Ureter (tissue), 1 donor: ENCODE data around the gene ZNF687. TPM values are rescaled to one million over a fixed set of nuclear protein-coding genes. Genes with fewer than 3 reads are reported as not detected.

Experiments used
- DNase-seq: peaks from one replicate; pipeline ENCODE4 v3.0.0-alpha.2; 2020; ENCODE audit warnings: low spot score
- total RNA-seq: library from RNA; stranded (reverse); gene quantifications from one replicate; pipeline ENCODE4 v1.2.4, GENCODE V29; 2023
- donor health status: DM: yes; HTN: yes; CAD: no.

Gene ZNF687
- total RNA-seq, 1 donor from 2014 or later, result 27.8 TPM

DNA sequence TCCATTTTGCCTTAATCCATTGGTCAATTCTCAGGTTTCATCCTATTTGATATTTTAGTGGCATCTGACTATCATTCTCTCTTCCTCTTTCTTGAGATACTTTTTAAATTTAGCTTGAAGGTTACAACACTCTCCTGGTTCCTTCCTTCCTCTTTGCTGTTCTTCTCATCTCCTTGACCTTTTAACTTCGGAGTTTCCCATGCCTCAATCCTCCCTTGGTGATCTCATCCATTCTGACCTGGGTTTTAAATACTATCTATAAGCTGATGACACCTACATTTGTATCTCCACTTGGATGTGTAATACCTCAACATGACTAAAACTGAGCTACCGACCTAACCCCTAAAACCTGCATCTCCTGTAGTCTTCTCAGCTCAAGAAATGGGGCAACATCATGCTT, 4.8 kb upstream of the ZNF687 start:
- no peak for DNase-seq

DNA sequence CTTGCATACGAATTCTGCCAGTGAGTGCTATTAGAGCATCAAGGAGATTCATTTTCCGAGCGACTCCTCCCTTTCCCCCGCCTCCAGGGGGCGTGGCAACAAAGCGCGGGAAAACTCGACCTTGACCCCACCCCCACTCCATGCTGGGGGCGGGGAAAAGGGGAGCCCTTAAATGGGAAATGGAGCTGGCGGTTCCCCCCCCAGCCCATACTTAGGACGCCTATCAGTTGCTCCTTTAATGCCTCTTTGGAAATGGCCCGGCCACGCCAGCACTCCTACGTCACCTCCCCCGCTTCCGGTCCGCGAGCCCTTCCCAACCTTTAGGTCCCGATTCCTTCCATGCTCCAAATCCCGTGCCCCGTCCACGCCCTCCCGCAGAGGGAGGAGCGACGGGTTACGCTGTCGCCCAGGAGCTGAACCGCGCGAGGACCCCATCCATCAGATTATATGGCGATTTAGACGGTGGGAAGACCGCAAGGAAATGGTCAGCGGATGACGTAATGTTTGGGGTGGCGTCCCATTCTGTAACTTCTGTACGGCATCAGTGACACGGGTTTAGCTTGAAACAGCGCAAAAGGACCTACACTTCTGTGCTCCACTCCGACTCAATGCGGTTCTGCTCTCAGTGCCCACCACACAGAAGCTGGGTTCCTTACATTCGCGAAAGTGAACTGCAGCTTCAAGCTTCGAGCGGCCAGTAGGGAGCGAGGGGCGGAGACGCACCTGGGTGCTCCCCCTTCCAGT, 702 bp upstream of the ZNF687 start:
- DNase-seq, result peak; percentile 97

DNA sequence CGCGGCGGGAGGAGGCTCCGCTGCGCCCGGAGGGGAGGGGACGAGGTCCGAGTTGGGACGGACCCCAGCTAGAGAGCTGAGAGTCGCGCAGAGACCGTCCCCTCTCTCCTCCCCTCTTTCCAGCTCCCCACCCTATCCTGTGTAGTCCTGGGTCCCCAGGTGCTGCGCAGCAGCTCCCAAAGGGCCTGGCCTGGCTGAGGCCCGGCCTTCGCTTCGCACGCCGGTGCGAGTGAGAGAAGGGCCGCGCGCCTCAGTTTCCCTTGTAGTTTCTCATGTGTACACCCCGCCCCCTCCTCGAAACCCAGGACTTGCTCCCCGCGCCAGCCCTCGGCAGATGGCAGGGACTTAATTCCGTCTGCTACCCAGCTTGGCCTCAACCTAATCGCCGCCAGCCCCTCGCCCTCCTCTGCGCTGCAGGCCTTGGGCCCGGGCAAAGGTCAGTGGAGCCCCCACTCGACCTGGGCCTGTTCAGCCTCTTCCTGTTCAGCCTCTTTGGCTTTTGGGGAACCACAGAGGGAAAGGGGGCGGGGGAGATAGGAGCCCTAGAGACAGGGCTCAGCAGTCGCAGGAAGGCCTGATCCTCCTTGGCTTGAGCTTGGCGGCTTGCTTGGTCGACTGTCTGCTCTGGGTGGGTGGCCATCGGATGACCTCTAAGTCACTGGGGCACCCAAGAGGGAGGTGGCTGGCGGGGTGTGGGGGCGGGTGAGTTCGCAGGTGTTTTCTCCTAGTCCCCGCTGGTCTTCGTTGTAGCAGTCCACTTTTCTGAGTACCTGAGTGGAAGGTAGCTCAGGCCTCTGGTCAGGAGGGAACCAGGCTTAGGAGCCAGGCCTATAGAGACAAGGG, 1.0 kb downstream of the ZNF687 start:
- no peak for DNase-seq

DNA sequence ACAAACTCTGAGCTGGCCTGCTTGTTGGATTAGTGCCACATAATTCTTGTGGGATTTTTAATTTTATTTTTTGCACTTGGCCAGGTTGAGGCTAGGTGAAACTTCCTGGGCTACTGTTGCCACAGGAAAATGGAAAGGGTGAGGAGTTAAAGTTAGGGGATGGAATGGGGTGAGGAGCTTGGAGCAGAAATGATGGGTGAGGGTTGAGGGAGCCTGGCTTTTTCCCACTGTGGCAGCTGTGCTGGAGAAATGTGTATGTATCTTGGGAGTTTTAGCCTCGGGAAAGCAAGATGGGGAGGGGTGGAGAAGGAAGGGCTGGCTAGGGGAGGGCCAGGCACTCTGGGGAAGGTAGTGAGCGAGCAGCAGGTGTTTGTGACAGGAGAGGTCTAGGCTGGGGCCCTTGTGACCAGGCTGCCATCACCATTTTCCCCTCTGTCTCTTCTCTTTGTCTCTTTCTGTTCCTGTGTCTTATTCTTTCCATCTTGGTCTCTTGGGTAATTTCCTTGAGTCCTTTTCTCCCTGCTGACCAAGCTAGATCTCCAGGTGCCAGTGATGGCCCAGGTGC, 2.0 kb downstream of the ZNF687 start:
- DNase-seq, result no peak

DNA sequence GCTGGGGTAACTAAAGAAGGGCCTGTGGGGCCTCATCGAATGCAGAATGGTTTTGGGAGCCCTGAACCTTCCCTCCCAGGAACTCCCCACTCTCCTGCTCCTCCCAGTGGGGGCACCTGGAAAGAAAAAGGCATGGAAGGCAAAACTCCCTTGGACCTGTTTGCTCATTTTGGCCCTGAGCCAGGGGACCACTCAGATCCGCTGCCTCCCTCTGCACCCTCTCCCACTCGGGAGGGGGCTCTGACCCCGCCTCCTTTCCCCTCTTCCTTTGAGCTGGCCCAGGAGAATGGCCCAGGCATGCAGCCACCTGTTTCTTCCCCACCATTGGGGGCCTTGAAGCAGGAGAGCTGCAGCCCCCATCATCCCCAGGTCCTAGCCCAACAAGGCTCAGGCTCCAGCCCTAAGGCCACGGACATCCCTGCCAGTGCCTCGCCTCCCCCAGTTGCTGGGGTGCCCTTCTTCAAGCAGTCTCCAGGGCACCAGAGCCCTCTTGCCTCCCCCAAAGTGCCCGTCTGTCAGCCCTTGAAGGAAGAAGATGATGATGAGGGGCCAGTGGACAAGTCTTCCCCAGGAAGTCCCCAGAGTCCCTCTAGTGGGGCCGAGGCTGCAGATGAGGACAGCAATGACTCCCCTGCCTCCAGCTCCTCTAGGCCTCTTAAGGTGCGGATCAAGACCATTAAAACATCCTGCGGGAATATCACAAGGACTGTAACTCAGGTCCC, 4.7 kb downstream of the ZNF687 start:
- no peak for DNase-seq

DNA sequence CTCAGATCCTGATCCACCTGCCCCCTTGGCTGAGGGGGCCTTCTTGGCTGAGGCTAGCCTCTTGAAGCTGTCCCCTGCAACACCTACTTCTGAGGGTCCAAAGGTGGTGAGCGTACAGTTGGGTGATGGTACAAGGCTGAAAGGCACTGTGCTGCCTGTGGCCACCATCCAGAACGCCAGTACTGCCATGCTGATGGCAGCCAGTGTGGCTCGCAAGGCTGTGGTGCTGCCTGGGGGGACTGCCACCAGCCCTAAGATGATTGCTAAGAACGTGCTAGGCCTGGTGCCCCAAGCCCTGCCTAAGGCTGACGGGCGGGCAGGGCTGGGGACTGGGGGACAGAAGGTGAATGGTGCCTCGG, 5.2 kb downstream of the ZNF687 start:
- DNase-seq, result no peak

DNA sequence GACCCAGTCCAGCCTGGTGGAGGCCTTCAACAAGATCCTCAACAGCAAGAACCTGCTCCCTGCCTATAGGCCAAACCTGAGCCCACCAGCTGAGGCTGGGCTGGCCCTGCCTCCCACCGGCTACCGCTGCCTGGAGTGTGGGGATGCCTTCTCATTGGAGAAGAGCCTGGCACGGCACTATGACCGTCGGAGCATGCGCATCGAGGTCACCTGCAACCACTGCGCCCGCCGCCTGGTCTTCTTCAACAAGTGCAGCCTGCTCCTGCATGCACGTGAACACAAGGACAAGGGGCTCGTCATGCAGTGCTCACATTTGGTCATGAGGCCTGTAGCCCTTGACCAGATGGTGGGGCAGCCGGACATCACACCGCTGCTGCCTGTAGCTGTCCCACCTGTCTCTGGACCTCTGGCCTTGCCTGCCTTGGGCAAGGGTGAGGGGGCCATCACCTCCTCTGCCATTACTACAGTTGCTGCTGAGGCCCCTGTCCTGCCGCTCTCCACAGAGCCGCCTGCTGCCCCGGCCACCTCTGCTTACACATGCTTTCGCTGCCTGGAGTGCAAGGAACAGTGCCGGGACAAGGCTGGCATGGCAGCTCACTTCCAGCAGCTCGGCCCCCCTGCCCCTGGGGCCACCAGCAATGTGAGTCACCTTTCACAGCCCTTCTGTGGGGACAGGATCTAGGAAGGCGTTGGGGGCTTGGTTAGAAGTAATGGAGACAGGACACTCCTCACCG, 5.8 kb downstream of the ZNF687 start:
- no peak for DNase-seq

DNA sequence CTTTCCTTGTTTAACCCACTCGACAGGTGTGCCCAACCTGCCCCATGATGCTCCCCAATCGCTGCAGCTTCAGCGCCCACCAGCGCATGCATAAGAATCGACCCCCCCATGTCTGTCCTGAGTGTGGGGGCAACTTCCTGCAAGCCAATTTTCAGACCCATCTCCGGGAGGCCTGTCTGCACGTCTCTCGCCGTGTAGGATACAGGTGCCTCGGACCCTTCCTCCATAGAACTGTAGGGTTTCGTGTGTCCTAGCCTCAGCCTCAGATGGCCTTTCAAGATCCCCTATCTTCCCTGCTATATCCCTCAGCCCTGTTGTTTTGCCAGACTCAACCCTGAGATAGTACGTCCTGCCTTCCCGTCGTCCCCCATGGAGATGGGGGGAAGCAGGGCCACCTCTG, 6.4 kb downstream of the ZNF687 start:
- DNase-seq, result no peak

DNA sequence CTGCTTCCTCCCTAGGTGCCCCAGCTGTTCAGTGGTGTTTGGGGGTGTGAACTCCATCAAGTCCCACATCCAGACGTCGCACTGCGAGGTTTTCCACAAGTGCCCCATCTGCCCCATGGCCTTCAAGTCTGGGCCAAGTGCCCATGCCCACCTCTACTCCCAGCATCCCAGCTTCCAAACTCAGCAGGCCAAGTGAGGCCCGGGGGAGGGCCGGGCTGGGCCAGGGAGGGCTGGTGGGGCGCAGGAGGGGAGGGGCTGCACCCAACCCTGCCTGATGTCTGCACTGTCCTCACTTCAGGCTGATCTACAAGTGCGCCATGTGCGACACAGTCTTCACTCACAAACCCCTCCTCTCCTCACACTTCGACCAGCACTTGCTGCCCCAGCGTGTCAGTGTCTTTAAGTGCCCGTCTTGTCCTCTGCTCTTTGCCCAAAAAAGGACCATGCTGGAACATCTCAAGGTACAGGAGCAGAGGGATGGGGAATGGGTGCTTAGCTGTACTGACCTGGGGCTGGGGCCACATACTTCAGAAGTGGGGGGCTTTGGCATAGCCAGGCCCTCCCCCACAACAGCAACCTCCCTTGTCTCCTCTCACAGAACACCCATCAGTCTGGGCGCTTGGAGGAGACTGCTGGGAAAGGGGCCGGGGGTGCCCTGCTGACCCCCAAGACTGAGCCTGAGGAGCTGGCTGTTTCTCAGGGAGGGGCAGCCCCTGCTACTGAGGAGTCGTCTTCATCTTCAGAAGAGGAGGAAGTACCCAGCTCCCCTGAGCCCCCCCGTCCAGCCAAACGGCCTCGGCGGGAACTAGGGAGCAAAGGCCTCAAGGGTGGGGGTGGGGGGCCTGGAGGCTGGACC, 7.2 kb downstream of the ZNF687 start:
- DNase-seq, result no peak

DNA sequence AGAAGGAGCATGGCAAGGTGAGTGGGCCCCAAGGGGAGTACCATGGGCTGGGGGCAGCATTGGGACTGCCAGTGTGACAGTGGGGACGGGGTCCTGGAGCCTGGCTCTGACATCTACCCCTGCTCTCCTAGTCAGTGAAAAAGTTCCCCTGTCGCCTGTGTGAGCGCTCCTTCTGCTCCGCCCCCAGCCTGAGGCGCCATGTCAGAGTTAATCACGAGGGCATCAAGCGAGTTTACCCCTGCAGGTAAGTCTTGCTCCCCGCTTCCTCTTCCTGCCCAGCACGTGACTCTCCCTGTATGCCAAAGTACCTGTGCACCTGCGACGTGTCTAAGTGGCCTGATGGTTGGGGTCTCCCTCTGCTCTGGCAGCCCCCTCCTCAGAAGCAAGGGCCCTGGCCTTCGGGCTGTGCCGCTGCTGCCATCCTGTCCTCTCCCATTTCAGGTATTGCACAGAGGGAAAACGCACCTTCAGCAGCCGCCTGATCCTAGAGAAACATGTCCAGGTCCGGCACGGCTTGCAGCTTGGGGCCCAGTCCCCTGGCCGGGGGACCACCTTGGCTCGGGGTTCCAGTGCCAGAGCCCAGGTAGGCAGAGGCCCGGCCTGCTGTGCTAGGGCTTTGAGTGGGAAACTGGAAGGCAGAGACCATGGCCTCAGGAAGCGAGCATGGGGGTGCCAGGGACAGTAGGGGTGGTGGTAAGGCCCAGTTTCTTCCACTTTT, 8.1 kb downstream of the ZNF687 start:
- DNase-seq, result no peak

DNA sequence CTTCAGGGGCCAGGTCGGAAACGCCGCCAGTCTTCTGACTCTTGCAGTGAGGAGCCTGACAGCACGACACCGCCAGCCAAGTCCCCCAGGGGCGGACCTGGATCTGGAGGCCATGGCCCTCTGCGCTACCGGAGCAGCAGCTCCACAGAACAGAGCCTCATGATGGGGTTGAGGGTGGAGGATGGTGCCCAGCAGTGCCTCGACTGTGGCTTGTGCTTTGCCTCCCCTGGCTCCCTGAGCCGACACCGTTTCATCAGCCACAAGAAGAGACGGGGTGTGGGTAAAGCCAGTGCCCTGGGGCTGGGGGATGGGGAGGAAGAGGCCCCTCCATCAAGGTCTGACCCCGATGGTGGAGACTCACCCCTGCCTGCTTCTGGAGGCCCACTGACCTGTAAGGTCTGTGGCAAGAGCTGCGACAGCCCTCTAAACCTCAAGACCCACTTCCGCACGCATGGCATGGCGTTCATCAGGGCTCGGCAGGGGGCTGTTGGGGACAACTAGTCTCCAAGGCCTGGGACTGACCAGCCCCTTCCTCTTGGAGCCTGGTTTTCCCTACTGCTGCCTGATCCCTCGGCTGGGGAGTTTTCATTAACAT, 8.7 kb downstream of the ZNF687 start:
- no peak for DNase-seq

DNA sequence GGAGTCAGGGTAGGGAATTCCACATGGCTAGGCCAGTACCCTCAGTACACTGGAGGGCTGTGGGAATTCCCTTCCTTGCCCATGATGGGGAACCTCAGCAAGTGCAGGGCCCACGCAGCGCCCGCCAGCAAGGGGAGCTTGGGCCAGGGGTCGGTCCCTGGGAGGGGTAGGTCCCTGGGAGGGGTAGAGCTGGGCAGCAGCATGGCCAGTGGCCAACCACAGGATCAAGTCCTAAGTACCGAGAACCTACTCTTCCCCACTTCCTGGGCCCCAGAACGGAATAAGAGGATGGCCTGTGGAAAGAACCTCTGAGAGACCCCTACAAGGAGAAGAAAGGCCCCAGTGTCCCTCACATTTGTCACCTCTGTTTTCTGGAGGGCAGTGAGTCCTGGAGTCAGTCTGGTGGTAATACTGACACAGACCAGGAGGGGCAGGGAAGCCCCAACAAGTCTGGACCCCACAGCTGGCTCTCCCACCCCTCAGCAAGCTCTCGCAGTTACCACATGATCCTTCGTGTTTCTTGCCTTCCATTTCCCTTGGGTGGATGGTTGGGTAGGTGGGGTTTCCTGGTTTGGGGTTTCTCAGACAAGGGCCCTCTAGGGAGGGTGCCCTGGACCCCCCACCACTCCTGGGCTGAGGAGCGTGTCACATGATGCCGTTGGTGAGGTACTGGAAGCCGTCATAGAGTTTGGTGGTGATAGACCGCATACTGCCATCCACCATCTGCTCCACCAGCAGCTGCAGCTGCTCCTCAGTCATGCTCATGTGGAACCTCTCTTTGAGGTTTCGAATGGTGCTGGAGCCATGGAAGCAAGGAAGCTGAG, 10.3 kb downstream of the ZNF687 start:
- no peak for DNase-seq

DNA sequence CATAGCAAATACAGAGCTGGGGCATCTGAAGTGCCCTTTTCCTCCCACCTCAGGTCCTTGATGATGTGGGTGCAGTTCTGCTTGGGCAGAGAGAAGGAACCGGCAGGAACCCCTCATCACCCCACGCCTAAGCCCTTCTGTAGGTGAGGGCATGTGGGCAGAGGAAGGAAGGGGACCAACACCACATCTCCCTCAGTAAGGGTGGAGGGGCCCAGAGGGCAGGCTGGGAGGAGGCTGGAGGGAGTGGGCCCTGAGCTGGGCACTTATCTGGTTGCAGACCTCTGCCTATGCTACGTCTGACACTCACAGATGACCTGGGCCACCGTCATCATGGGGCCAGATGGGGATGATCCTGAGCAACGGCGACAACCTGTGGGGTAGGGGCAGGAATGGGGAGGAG, 11.0 kb downstream of the ZNF687 start:
- DNase-seq, result no peak

DNA sequence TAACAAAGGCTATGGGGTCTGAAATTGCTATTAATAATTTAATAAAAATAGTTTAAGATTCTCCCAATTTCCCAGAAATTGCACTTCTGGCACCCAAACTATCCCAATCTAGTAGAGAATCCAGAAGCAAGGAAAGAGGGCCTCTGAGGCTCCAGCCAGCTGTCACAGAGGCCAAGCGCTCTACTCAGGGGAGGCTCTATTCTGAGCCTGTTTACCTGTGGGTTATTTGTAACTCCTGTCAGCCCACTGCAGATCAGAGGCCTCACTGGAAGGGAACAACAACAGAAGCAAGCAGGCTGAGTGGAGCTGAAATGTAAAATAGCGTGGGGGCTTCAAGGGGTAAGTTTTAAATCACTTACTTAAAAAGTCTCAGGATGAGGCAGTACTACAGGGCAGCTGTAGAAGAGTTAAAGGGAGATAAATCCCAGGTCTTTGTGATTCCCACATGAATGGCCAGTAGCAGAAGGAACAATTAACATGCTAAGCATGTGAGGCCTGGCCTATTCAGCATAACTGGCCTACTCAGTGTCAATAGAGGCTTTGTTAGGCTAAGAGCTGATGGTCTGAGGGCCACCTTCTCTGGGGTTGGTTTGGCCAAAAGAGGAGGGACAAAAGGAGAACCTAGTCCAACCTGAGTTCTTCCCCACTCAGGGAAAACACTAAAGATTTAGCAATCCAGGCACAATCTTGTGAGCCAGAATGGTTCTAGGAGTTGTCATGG, 12.8 kb downstream of the ZNF687 start:
- no peak for DNase-seq

DNA sequence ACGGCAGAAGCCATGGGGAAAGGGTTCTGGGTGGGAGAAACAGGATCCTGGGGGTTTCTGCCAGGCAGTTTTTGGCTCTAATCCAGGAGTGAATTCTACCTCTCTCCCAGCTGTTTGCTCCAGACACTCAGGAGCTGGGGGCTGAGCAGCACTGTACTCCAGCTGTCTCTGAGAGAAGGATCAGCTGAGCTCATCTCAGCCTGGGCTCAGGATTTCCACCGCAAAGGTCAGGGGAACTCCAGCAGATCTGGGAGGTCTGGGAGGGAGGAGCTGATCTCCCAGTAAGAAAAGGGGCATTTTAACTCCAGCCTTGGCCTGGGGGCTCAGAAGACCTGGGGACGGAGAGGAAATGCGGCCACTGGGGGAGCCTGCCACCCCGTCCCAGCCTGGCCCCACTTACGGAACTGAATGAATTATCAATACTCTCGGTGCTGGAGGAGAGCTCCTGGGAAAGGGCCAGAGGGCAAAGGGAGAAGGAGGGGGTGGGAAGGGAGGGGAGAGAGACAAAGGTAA, 27.8 kb downstream of the ZNF687 start:
- no peak for DNase-seq

DNA sequence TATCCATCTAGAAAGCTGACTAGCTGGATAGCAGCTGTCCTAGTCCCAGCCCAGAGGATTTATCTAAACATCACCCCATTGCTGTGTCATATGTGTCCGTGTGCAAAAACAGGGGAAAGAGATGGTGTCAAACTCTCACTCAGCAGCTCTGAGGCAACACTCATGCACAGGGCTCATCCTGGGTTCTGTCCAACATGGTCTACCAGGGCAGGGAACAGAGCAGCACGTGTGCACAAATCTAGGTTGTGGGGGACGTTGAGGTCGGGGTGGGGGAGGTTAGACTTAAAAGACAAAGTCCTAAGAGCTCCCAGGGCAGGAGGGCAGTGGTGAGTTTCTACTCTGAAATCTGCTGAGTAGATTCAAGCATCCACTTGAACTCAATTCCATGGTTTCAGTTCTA, 28.9 kb downstream of the ZNF687 start:
- DNase-seq, result no peak

DNA sequence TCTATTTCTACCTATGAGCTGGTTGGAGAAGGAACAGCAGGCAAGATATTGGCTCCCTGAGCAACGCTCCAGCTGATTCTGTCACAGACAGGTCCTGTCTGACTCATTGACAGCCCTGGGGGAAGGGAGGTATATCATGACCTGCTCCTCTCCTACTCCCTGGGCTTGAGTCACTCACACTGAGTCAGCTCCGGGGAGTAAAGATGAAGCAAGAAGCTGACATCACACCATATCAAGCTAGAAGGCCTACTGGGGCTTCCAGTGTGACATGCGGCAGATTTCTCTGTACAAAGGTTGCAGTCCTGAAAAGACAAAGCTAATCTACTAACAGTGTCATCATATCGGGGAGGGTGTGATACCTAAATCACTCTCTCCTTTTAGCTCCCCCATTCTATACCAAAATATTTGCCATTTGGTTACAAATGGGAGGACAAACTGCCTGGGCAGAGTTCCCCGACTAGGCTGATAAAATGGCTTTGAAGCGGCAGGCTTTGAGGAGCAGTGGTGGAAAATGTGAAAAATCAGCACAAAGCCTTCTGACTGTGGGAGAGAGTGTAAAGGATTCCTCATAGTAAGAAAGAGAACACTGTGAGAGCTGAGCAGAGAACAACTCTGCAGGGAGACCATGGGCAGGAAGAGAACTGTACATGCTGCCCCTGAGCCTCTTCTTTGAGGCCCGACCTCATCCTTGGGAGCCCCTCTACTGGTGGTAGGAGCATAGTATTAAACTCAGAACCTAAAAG, 29.7 kb downstream of the ZNF687 start:
- peak; percentile 84 for DNase-seq
